Measurements from ENCODE around the gene LOX.

LOX gene

GRCh38 chr5:122051569-122051968, 26.5 kb downstream of the LOX start:
- Mint-ChIP-seq H3K4me3 (no peak overlapping the region), H3K9me3 (peaks cover 0 to 3% of the 10 kb centered on the region in 2 donors), H3K36me3 (peaks cover 40 to 61% of the 10 kb centered on the region in 2 donors), H3K27ac (no peak overlapping the region), H3K4me1 (peaks cover 0 to 10% of the 10 kb centered on the region in 2 donors), H3K27me3 (no peaks in the 10 kb centered on the region)
- no peak for DNase-seq
- ATAC-seq (replicated peaks): no peak

GRCh38 chr5:122050959-122051358, 27.1 kb downstream of the LOX start:
- peaks cover 0 to 10% of the 10 kb centered on the region in 2 donors for H3K4me1 Mint-ChIP-seq
- ATAC-seq (replicated peaks) (no peak), DNase-seq (no peak)
- no peaks in the 10 kb centered on the region for H3K27me3 Mint-ChIP-seq
- no peak overlapping the region for H3K27ac Mint-ChIP-seq
- H3K4me3 Mint-ChIP-seq: no peak overlapping the region
- peaks cover 0 to 3% of the 10 kb centered on the region in 2 donors for H3K9me3 Mint-ChIP-seq
- H3K36me3 Mint-ChIP-seq: peaks cover 41 to 64% of the 10 kb centered on the region in 2 donors

GRCh38 chr5:122040636-122041302, 37.3 kb downstream of the LOX start:
- Mint-ChIP-seq H3K4me3 (no peak overlapping the region), H3K27ac (no peak overlapping the region), H3K4me1 (no peaks in the 10 kb centered on the region), H3K9me3 (peaks cover 4 to 11% of the 10 kb centered on the region in 2 donors), H3K27me3 (no peaks in the 10 kb centered on the region), H3K36me3 (peaks cover 31 to 34% of the 10 kb centered on the region in 2 donors)
- no peak for ATAC-seq (replicated peaks)
- DNase-seq: no peak

- DNase-seq (no peak), ATAC-seq (replicated peaks) (no peak)
- H3K27ac Mint-ChIP-seq: no peak overlapping the region
- peaks cover 32 to 45% of the 10 kb centered on the region in 2 donors for H3K36me3 Mint-ChIP-seq
- H3K4me1 Mint-ChIP-seq: peaks cover 0 to 5% of the 10 kb centered on the region in 2 donors
- no peak overlapping the region for H3K4me3 Mint-ChIP-seq
- H3K27me3 Mint-ChIP-seq: no peaks in the 10 kb centered on the region
- no peaks in the 10 kb centered on the region for H3K9me3 Mint-ChIP-seq
These were observed 41.7 kb downstream of the LOX start for GRCh38 chr5:122036326-122036725.

GRCh38 chr5:122035913-122036312, 42.1 kb downstream of the LOX start:
- no peak overlapping the region for H3K4me3 Mint-ChIP-seq
- no peak for DNase-seq
- ATAC-seq (replicated peaks): no peak
- H3K4me1 Mint-ChIP-seq: peaks cover 0 to 5% of the 10 kb centered on the region in 2 donors
- peaks cover 36 to 50% of the 10 kb centered on the region in 2 donors for H3K36me3 Mint-ChIP-seq
- H3K27ac Mint-ChIP-seq: no peak overlapping the region
- no peaks in the 10 kb centered on the region for H3K27me3 Mint-ChIP-seq
- H3K9me3 Mint-ChIP-seq: no peaks in the 10 kb centered on the region

- no peak overlapping the region for H3K4me3 Mint-ChIP-seq
- ATAC-seq (replicated peaks) (no peak), DNase-seq (no peak)
- H3K36me3 Mint-ChIP-seq: peaks cover 35 to 57% of the 10 kb centered on the region in 2 donors
- no peaks in the 10 kb centered on the region for H3K9me3 Mint-ChIP-seq
- H3K27ac Mint-ChIP-seq: no peak overlapping the region
- no peaks in the 10 kb centered on the region for H3K27me3 Mint-ChIP-seq
- H3K4me1 Mint-ChIP-seq: peaks cover 0 to 5% of the 10 kb centered on the region in 2 donors
These were observed 46.2 kb downstream of the LOX start for GRCh38 chr5:122031836-122032235.

GRCh38 chr5:122030251-122030650, 47.8 kb downstream of the LOX start:
- ATAC-seq (replicated peaks) (no peak), DNase-seq (no peak)
- no peaks in the 10 kb centered on the region for H3K27me3 Mint-ChIP-seq
- no peaks in the 10 kb centered on the region for H3K9me3 Mint-ChIP-seq
- H3K4me1 Mint-ChIP-seq: peaks cover 0 to 5% of the 10 kb centered on the region in 2 donors
- H3K27ac Mint-ChIP-seq: no peak overlapping the region
- H3K4me3 Mint-ChIP-seq: no peak overlapping the region
- peaks cover 32 to 51% of the 10 kb centered on the region in 2 donors for H3K36me3 Mint-ChIP-seq

- no peak overlapping the region for H3K27ac Mint-ChIP-seq
- DNase-seq: no peak
- H3K36me3 Mint-ChIP-seq: peaks cover 27 to 46% of the 10 kb centered on the region in 2 donors
- no peaks in the 10 kb centered on the region for H3K27me3 Mint-ChIP-seq
- no peak for ATAC-seq (replicated peaks)
- H3K9me3 Mint-ChIP-seq: no peaks in the 10 kb centered on the region
- H3K4me3 Mint-ChIP-seq: no peak overlapping the region
- H3K4me1 Mint-ChIP-seq: peaks cover 0 to under 1% of the 10 kb centered on the region in 2 donors
These were observed 48.2 kb downstream of the LOX start for GRCh38 chr5:122029818-122030217.

- ATAC-seq (replicated peaks): peak; percentile 67
- Mint-ChIP-seq H3K36me3 (peaks cover 38 to 48% of the 10 kb centered on the region in 2 donors), H3K4me1 (peaks cover 7 to 8% of the 10 kb centered on the region in 2 donors), H3K27ac (no peak overlapping the region), H3K27me3 (no peaks in the 10 kb centered on the region), H3K9me3 (peaks cover 4% of the 10 kb centered on the region in 2 donors), H3K4me3 (no peak overlapping the region)
- no peak for DNase-seq
These were observed 55.1 kb downstream of the LOX start for GRCh38 chr5:122022966-122023365.

GRCh38 chr5:122019919-122020590, 58.0 kb downstream of the LOX start:
- peaks cover 49 to 52% of the 10 kb centered on the region in 2 donors for H3K36me3 Mint-ChIP-seq
- no peak overlapping the region for H3K4me3 Mint-ChIP-seq
- ATAC-seq (replicated peaks) (no peak), DNase-seq (no peak)
- H3K4me1 Mint-ChIP-seq: peaks cover 7 to 8% of the 10 kb centered on the region in 2 donors
- peak overlapping the region; percentile 39 for H3K27ac Mint-ChIP-seq
- H3K9me3 Mint-ChIP-seq: peaks cover 4% of the 10 kb centered on the region in 2 donors
- no peaks in the 10 kb centered on the region for H3K27me3 Mint-ChIP-seq

GRCh38 chr5:122015471-122015870, 62.6 kb downstream of the LOX start:
- no peak overlapping the region for H3K4me3 Mint-ChIP-seq
- no peaks in the 10 kb centered on the region for H3K27me3 Mint-ChIP-seq
- no peak for DNase-seq
- H3K4me1 Mint-ChIP-seq: peaks cover 2 to 5% of the 10 kb centered on the region in 2 donors
- no peak overlapping the region for H3K27ac Mint-ChIP-seq
- H3K9me3 Mint-ChIP-seq: no peaks in the 10 kb centered on the region
- no peak for ATAC-seq (replicated peaks)
- peaks cover 27 to 28% of the 10 kb centered on the region in 2 donors for H3K36me3 Mint-ChIP-seq

GRCh38 chr5:122014236-122014935, 63.7 kb downstream of the LOX start:
- DNase-seq (no peak), ATAC-seq (replicated peaks) (no peak)
- peaks cover 24 to 28% of the 10 kb centered on the region in 2 donors for H3K36me3 Mint-ChIP-seq
- H3K9me3 Mint-ChIP-seq: no peaks in the 10 kb centered on the region
- H3K4me3 Mint-ChIP-seq: no peak overlapping the region
- no peak overlapping the region for H3K27ac Mint-ChIP-seq
- H3K4me1 Mint-ChIP-seq: peaks cover 2 to 15% of the 10 kb centered on the region in 2 donors
- no peaks in the 10 kb centered on the region for H3K27me3 Mint-ChIP-seq
